Activated T-helper 17 cell treated with anti-CD3 and anti-CD28 coated beads, Interleukin-2, amount 50 U/mL, for 72 hours (primary cell): ENCODE data around the gene HDAC4. TPM values are rescaled to one million over a fixed set of nuclear protein-coding genes. Genes with fewer than 3 reads are reported as not detected.
"Not testable (repeated sequence)": the region's sequence is repeated elsewhere in the genome, so short reads cannot be mapped to it uniquely, and the experiment has no call there.

Source experiments
- ATAC-seq: fragments of 150-1000 bp; cut with Tn5 transposase; replicated peaks from 2 replicates; pipeline ENCODE4 v1.10.0; 2021; ENCODE audit warnings: mild to moderate bottlenecking, moderate library complexity
- H3K27ac Mint-ChIP-seq: one replicate; pipeline ENCODE4 v1.8.0; 2022; ENCODE audit warnings: mixed read lengths
- H3K27me3 Mint-ChIP-seq: one replicate; pipeline ENCODE4 v1.8.0; 2022; ENCODE audit warnings: mixed read lengths
- H3K36me3 Mint-ChIP-seq: one replicate; pipeline ENCODE4 v1.8.0; 2022; ENCODE audit warnings: low read depth, mild to moderate bottlenecking, mixed read lengths
- H3K4me1 Mint-ChIP-seq: one replicate; pipeline ENCODE4 v1.8.0; 2022; ENCODE audit warnings: mixed read lengths
- H3K4me3 Mint-ChIP-seq: one replicate; pipeline ENCODE4 v1.8.0; 2022; ENCODE audit warnings: mild to moderate bottlenecking, mixed read lengths
- H3K9me3 Mint-ChIP-seq: one replicate; pipeline ENCODE4 v1.8.0; 2022; ENCODE audit warnings: mixed read lengths
- total RNA-seq, 2 donors: library from RNA; stranded (reverse); gene quantifications; one replicate each; pipeline ENCODE4 v1.2.3, GENCODE V29; 2022

The HDAC4 gene
- total RNA-seq, 2 donors from 2014 or later, result 34.3 to 52.9 TPM

DNA sequence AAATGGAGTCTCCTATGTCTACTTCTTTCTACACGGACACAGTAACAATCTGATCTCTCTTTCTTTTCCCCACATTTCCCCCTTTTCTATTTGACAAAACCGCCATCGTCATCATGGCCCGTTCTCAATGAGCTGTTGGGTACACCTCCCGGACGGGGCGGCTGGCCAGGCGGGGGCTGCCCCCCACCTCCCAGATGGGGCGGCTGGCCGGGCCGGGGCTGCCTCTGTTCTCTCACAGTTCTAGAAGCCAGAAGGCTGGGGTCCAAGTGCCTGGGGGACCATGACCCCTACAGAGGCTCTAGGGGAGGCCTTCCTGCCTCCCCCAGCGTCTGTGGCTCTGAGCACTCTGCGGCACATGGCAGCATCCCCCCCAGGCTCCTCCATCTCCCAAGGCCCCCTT is 362.5 kb downstream of the HDAC4 start:
- not testable (repeated sequence) for H3K36me3 Mint-ChIP-seq, H3K4me3 Mint-ChIP-seq, H3K4me1 Mint-ChIP-seq, ATAC-seq, H3K27me3 Mint-ChIP-seq, H3K27ac Mint-ChIP-seq, H3K9me3 Mint-ChIP-seq

DNA sequence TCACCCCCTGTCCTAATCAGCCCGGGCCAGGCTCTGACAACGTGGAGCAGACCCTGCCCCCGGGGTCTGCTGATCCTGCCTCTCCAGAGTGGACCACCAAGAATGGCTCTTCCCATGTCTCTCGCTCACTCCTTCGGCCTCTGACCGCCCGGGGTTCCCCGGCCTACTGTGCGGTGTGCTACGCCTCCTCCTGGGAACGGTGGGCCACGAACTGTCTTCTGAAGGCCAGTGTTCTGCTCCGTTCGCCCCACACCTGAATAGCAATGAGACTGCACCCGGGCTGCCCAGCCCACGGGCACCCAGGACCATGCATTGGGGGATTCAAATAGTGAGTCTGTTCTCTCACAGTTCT is 363.3 kb downstream of the HDAC4 start:
- Mint-ChIP-seq H3K9me3 (no peaks in the 10 kb centered on the region), H3K36me3 (no peaks in the 10 kb centered on the region), H3K27ac (no peak overlapping the region), H3K27me3 (peaks cover 8% of the 10 kb centered on the region), H3K4me1 (no peaks in the 10 kb centered on the region), H3K4me3 (no peak overlapping the region)
- no peak for ATAC-seq

DNA sequence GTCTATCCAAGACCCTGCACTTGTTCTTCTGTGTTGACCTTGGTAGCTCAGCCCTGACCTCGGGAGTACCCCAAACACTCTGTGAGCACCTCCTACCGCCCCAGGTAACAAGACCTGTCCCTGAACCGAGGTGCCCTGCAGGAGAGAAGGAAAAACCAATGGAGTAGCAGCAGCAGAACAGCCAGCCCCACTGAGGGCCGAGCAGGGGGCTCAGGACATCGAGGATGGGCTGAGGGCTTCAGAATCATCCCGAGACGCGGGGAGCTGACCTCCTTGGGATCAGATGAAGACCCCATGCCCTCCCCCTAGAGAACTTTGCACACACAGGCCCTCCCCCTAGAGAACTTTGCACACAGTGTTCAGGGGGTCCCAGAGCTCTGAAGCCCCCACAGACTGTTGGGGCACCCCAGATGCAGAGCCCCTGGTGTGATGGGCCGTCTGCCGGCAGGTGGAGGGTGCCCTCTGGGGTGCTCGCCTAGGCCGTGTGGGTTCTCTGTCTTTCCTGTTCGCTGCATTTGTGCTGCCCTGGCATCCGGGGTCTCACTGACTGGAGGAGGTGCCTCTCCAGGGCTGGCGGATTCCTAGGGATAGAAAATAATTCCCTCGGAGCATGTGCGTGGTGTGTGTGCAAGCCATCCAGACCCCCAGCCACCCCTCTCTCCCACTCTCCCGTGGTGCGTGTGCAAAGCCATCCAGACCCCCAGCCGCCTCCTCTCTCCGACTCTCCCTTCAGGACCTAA is 363.8 kb downstream of the HDAC4 start:
- Mint-ChIP-seq H3K36me3 (no peaks in the 10 kb centered on the region), H3K27me3 (peaks cover 12% of the 10 kb centered on the region), H3K4me3 (no peak overlapping the region)

DNA sequence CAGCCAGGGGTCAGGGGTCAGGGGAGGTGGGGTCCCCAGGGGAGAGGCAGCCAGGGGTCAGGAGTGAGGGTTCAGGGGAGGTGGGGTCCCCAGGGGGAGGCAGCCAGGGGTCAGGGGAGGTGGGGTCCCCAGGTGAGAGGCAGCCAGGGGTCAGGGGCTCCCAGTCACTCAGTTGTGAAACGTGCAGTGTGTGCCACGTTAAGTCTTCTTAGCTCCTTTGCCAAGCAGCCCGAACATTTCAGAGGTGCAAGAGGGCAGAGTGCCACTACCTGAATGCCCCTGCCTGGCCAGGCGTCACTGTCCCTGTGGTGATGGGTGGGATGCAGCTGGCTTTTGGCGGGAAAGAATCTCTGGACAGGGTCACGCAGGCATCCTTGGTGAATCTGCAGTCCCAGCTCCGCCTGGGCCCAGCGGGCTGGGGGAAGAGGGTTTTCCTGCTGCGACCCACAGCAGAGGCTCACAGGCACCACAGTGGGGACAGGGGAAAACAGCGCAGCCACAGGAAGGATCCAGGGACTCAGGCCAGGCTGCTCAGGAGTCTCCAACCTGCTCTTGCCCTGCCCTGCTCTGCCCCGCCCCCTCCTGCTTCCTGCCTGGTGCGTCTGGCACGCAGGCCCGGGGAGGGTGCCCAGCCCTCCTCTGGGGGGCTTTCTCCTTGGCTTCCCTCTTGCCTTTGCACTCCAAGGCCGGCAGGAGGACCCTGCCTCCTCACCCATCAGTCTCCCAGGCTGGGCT is 364.7 kb downstream of the HDAC4 start:
- ATAC-seq, result no peak
- Mint-ChIP-seq H3K9me3 (no peaks in the 10 kb centered on the region), H3K4me1 (no peaks in the 10 kb centered on the region)

More for the DNA sequence above, 363.8 kb downstream of the HDAC4 start:
- Mint-ChIP-seq H3K27ac (no peak overlapping the region), H3K9me3 (no peaks in the 10 kb centered on the region), H3K4me1 (no peaks in the 10 kb centered on the region)
- no peak for ATAC-seq

DNA sequence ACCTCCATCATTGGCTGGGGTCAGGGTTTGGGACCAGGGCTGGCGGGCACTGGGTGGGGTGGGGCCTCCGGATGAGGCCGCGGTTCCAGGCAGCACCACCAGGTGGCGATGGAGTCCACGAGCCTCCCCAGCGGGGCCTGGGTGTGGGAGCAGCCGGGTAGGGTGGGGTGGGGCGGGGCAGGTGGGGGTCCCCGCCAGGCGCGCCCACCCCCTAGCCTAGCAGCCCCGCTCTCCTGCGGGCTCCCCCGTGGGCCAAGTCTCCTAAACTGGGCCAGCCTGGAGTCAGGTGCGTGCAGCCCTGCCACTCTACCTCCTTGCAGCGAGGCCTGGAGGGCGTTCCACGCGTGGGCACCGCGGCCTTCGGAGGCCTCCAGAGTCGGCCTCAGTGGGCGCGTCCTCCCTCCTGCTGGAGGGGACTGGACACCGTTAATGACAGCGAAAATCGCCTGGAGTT is 365.4 kb downstream of the HDAC4 start:
- no peak overlapping the region for H3K27ac Mint-ChIP-seq
- no peaks in the 10 kb centered on the region for H3K9me3 Mint-ChIP-seq
- H3K4me3 Mint-ChIP-seq, result no peak overlapping the region
- H3K4me1 Mint-ChIP-seq, result no peaks in the 10 kb centered on the region
- H3K36me3 Mint-ChIP-seq, result no peaks in the 10 kb centered on the region
- peak; percentile 76 for ATAC-seq
- peaks cover 22% of the 10 kb centered on the region for H3K27me3 Mint-ChIP-seq

More for the DNA sequence above, 364.7 kb downstream of the HDAC4 start:
- Mint-ChIP-seq H3K27me3 (peaks cover 18% of the 10 kb centered on the region), H3K36me3 (no peaks in the 10 kb centered on the region), H3K27ac (no peak overlapping the region), H3K4me3 (no peak overlapping the region)

DNA sequence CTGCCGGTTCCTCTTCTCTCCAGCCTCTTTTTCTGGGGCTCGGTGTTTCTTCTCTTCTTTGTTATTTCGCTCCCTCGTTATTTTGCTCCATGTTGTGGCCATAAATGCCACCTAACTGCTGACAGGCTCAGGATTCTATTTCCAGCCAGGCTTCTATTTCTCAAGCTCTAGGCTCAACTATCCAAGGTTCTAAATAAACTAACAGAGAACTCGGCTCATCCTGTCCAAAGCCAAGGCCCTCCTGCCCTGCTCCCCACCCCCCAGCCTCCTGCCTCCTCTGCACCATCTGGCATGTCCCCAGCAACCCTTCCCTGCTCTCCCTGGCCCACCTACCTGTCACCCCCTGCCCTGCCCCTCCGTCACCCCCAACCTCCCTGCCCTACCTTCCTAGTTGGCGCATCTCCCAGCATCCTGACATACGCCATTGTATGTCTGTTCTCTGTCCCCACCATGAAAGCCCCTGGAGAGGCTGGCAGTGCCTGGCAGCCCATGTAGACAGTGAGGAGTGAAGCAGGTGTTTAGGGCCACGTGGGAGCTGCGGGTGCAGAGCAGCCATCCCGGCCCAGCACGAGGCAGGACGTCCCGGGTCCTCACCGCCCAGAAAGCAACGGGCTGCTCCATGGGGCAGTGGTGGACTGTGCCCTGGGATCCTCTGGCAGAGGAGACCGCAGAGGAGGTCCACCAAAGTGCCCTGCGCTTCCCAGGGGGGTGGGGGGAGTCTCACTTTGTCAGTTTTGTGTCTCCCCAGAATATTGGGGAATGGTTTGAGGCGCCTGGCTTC is 366.1 kb downstream of the HDAC4 start:
- no peaks in the 10 kb centered on the region for H3K36me3 Mint-ChIP-seq
- ATAC-seq, result no peak
- no peaks in the 10 kb centered on the region for H3K9me3 Mint-ChIP-seq
- no peak overlapping the region for H3K27ac Mint-ChIP-seq
- H3K4me3 Mint-ChIP-seq, result no peak overlapping the region
- H3K4me1 Mint-ChIP-seq, result no peaks in the 10 kb centered on the region
- peaks cover 25% of the 10 kb centered on the region for H3K27me3 Mint-ChIP-seq

DNA sequence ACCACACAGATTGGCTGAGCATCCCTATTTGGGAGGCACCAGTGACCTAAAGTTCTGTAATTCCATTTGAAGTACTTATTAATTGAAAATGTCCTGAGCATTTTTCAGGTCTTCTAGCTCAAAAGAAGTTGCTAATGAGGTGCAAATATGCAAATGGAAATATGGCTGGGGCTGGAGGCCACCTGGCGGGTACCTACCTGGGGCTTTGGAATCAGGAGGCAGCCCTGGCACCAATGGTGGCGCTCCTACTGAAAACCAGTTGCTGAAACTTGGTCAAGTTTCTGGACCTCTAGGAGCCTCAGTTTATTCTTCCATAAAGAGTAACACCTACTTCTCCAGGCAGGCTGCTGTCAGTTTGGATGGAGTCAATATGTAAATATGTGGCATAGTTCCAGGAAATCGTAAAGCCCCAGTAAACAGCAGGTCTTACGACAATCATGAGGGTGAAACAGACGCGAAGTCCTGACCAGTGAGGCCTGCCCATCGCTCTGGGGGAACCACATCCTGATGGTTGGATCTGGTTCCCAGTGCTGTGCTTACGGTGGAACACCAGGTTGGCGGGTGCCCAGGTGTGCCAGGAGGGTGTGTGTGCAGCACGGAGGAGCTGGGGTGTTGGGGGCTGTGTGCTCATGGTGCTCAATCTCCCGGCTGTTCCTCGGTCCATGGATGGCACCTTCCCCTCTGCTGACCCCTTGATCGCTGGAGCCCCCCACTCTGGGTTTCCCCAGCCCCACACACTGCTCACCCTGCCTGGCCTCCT is 366.8 kb downstream of the HDAC4 start:
- ATAC-seq, result no peak
- H3K27me3 Mint-ChIP-seq, result peaks cover 25% of the 10 kb centered on the region
- H3K36me3 Mint-ChIP-seq, result no peaks in the 10 kb centered on the region
- no peaks in the 10 kb centered on the region for H3K4me1 Mint-ChIP-seq
- H3K9me3 Mint-ChIP-seq, result no peaks in the 10 kb centered on the region
- no peak overlapping the region for H3K27ac Mint-ChIP-seq
- no peak overlapping the region for H3K4me3 Mint-ChIP-seq

DNA sequence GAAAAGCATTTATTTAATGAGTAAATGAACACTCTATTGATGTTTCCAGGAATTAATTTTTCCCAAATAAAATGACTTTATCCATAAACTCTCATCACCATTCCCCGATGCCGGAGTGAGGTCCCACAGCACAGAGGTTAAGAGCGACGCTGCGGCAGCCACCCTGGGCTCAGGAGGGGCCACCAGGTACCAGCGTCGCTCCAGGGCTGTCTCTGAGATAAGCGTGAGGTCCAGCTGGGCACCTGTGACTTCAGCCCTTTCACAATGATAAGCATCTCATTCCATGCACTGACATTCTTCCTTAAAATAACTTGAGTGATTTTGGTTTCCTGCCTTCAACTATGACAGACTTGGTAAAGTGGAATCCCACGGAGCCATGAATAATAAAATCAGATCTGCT is 370.9 kb downstream of the HDAC4 start:
- H3K9me3 Mint-ChIP-seq, result no peaks in the 10 kb centered on the region
- no peak overlapping the region for H3K27ac Mint-ChIP-seq
- H3K4me1 Mint-ChIP-seq, result no peaks in the 10 kb centered on the region
- ATAC-seq, result no peak
- H3K4me3 Mint-ChIP-seq, result no peak overlapping the region
- peaks cover 25% of the 10 kb centered on the region for H3K27me3 Mint-ChIP-seq
- no peaks in the 10 kb centered on the region for H3K36me3 Mint-ChIP-seq

DNA sequence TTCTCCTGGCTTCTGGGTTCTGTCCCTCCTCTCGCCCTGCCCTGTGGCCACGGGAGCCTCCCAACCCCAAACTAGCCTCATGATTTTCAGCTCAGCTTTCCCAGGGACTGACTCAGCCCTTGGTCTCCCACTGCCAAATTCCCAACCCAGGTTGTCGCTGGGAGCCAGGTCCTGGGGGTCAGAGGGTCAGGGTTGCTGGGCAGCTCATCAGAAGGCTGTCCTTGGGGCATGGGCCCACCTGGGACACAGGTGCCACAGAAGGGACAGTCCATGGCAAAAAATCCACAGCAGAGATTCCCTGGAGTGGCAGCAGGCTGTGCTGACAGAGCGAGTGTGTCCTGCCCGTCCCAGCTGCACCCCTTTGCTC is 372.6 kb downstream of the HDAC4 start:
- H3K4me1 Mint-ChIP-seq, result no peaks in the 10 kb centered on the region
- H3K27ac Mint-ChIP-seq, result no peak overlapping the region
- no peak overlapping the region for H3K4me3 Mint-ChIP-seq
- no peaks in the 10 kb centered on the region for H3K9me3 Mint-ChIP-seq
- peaks cover 25% of the 10 kb centered on the region for H3K27me3 Mint-ChIP-seq
- no peaks in the 10 kb centered on the region for H3K36me3 Mint-ChIP-seq
- no peak for ATAC-seq

DNA sequence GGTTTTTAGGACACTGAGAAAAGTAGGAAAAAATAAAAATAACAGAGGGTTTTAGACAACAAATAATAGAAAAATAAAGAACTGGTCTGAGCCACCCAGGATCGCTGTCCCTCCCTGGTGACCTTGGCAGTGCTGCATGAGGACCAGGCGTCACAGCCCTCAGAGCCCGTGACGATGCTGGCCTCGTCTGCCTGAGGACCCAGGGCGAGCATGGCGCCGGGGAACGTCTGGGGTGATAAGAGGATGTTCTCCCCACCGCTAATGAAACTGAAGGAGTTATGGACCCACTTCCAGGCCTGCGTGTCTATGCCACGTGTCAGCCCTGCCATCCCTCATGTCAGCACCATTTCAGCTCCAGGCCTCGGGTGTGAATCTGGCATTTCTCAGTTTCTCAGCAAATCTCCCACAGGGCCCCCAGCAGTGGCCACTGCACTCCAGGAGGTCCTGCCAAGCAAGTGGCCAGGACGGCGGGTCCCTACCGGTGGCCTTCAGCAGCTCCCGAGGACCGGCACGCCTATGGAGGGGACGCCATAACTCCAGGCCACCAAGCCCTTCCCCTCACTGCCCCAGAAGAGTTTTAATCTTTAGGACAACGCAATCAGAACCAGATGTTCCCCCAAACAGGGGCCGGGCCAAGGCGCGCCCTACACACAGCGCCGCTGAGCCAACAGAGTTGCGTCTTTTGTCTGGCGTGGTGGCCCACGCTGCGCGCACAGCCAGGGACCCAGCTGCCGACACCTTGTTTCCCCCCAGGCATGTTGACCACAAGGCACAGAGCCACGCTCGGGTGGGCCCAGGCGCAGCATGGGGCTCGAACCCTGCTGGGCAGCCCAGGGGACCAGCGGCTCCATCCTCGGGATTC is 373.2 kb downstream of the HDAC4 start:
- Mint-ChIP-seq H3K36me3 (no peaks in the 10 kb centered on the region), H3K4me3 (no peak overlapping the region), H3K27me3 (peaks cover 22% of the 10 kb centered on the region), H3K9me3 (no peaks in the 10 kb centered on the region), H3K4me1 (no peaks in the 10 kb centered on the region), H3K27ac (no peak overlapping the region)
- ATAC-seq, result no peak

DNA sequence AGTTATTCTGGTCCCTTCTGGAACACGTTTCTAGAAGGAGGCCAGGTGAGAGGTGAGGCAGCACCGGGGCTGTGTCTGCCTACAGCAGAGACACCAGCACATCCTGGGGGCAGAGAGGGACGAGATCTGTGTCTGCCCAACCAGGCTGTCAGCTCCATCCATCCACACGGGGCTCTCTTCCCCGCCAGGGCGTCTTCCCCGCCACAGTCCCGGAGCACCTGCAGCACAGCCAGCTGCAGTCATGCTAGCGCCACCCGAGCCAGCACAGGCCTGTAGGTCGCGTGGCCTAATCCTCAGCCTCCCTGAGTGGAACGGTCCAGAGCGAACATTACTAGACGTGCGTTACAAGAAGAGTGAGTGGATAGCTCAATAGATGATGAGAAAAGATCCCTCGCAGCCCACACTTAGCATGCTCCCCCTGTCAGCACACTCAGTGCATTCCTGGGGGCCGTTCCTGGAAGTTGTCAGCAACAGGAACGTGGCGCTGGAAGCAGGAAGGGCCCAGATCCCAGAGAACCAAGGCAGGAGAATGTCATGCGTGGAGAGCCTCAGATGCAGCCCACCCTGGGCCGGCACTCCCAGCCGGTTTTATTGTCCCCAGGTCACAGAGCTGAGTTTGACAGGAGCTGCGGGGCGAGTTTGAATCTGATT is 374.0 kb downstream of the HDAC4 start:
- H3K36me3 Mint-ChIP-seq, result no peaks in the 10 kb centered on the region
- H3K27me3 Mint-ChIP-seq, result peaks cover 17% of the 10 kb centered on the region
- no peak for ATAC-seq
- H3K4me1 Mint-ChIP-seq, result no peaks in the 10 kb centered on the region
- H3K9me3 Mint-ChIP-seq, result no peaks in the 10 kb centered on the region
- no peak overlapping the region for H3K27ac Mint-ChIP-seq
- H3K4me3 Mint-ChIP-seq, result no peak overlapping the region

DNA sequence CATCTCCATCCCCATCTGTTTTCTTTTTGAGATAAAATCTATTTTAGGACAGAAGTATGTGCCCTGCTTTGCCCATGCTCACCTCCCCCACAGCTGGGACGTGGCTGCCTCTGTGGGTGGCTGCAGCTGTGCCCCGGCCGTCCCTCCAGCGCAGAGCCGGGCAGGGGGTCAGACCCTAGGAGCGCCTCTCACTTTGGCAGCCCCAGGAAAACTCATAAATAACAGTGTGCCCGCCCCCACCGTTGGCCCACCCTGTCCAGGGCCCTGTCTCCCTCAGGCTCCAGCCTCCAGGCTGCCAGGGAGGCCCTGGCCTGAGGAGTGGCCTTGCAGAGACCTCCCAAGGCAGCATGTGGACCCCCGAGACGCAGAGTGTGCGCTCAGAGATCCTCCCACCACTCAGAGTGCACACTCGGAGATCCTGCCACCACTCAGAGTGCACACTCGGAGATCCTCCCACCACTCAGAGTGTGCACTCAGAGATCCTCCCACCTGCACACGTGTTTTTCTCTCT is 374.8 kb downstream of the HDAC4 start:
- Mint-ChIP-seq H3K36me3 (no peaks in the 10 kb centered on the region), H3K9me3 (no peaks in the 10 kb centered on the region), H3K4me3 (no peak overlapping the region), H3K4me1 (no peaks in the 10 kb centered on the region), H3K27ac (no peak overlapping the region), H3K27me3 (peaks cover 11% of the 10 kb centered on the region)
- no peak for ATAC-seq
